SK-N-SH treated with all-trans-retinoic acid at 6 μM for 48 hours (cell line): ENCODE results near the gene OSBPL3.

Experiments
- ATAC-seq: fragments of 200-7000 bp; cut with Tn5 transposase; 3 replicates; pipeline ENCODE4 v1.9.1; 2020; ENCODE audit warnings: mild to moderate bottlenecking, moderate library complexity
- ARNTL ChIP-seq: fragments of 450-650 bp; formaldehyde crosslinking; IDR thresholded peaks from 2 replicates; pipeline ENCODE4 v1.5.0; 2020; ENCODE audit warnings: low read depth, mild to moderate bottlenecking, moderate library complexity, borderline replicate concordance
- BACH2 ChIP-seq: fragments of 250-450 bp; sonication (Bioruptor Pico); IDR thresholded peaks from 2 replicates; pipeline ENCODE4 v1.9.0; 2021; ENCODE audit warnings: mild to moderate bottlenecking, borderline replicate concordance
- CSDC2 ChIP-seq: fragments of 250-450 bp; sonication (Bioruptor Pico); IDR thresholded peaks from 2 replicates; pipeline ENCODE4 v1.5.0; 2020; ENCODE audit warnings: mild to moderate bottlenecking, moderate library complexity
- ESRRG ChIP-seq: fragments of 250-450 bp; sonication (Bioruptor Pico); IDR thresholded peaks from 2 replicates; pipeline ENCODE4 v1.6.1; 2021; ENCODE audit warnings: mild to moderate bottlenecking
- ISL1 ChIP-seq: fragments of 250-450 bp; sonication (Bioruptor Pico); IDR thresholded peaks from 2 replicates; pipeline ENCODE4 v2.1.2; 2022; ENCODE audit warnings: mild to moderate bottlenecking, moderate library complexity
- OSR1 ChIP-seq: fragments of 250-450 bp; sonication (Bioruptor Pico); IDR thresholded peaks from 2 replicates; pipeline ENCODE4 v1.8.0; 2022; ENCODE audit warnings: moderate library complexity, mild to moderate bottlenecking, inconsistent platforms
- POU6F1 ChIP-seq: fragments of 250-450 bp; sonication (Bioruptor Pico); IDR thresholded peaks from 2 replicates; pipeline ENCODE4 v1.8.0; 2021; ENCODE audit warnings: low read depth, mild to moderate bottlenecking, moderate library complexity, borderline replicate concordance
- PPARA ChIP-seq: fragments of 250-450 bp; sonication (Bioruptor Pico); IDR thresholded peaks from 2 replicates; pipeline ENCODE4 v1.5.0; 2020; ENCODE audit warnings: mild to moderate bottlenecking, borderline replicate concordance
- RARB ChIP-seq: fragments of 250-450 bp; sonication (Bioruptor Pico); IDR thresholded peaks from 2 replicates; pipeline ENCODE4 v1.8.0; 2021; ENCODE audit warnings: mild to moderate bottlenecking, moderate library complexity
- SNAI2 ChIP-seq: fragments of 250-450 bp; sonication (Bioruptor Pico); IDR thresholded peaks from 2 replicates; pipeline ENCODE4 v1.5.0; 2020; ENCODE audit warnings: mild to moderate bottlenecking, moderate library complexity
- TCF4 ChIP-seq: fragments of 250-450 bp; sonication (Bioruptor Pico); IDR thresholded peaks from 2 replicates; pipeline ENCODE4 v1.8.0; 2021; ENCODE audit warnings: mild to moderate bottlenecking, moderate library complexity, borderline replicate concordance
- TOX ChIP-seq: fragments of 250-450 bp; sonication (Bioruptor Pico); IDR thresholded peaks from 2 replicates; pipeline ENCODE4 v1.8.0; 2021; ENCODE audit warnings: mild to moderate bottlenecking, moderate library complexity, borderline replicate concordance
- TSHZ2 ChIP-seq: fragments of 250-450 bp; sonication (Bioruptor Pico); IDR thresholded peaks from 2 replicates; pipeline ENCODE4 v1.5.0; 2020; ENCODE audit warnings: mild to moderate bottlenecking, moderate library complexity
- ZC3H10 ChIP-seq: fragments of 250-450 bp; sonication (Bioruptor Pico); IDR thresholded peaks from 2 replicates; pipeline ENCODE4 v1.5.1; 2021; ENCODE audit warnings: mild to moderate bottlenecking, moderate library complexity
- ZFP3 ChIP-seq: fragments of 250-450 bp; sonication (Bioruptor Pico); IDR thresholded peaks from 2 replicates; pipeline ENCODE4 v1.5.0; 2020; ENCODE audit warnings: mild to moderate bottlenecking, moderate library complexity
- ZNF565 ChIP-seq: fragments of 450-650 bp; formaldehyde crosslinking; conservative IDR thresholded peaks from 2 replicates; pipeline ENCODE4 v1.5.0; 2020; ENCODE audit warnings: low read depth, mild to moderate bottlenecking, moderate library complexity
- ZNF8 ChIP-seq: fragments of 450-650 bp; formaldehyde crosslinking; IDR thresholded peaks from 2 replicates; pipeline ENCODE4 v1.5.0; 2020; ENCODE audit warnings: mild to moderate bottlenecking, moderate library complexity
- TF ChIP-seq, protein P1 (sequence below): fragments of 250-450 bp; sonication (Bioruptor Pico); IDR thresholded peaks from 2 replicates; pipeline ENCODE4 v1.5.1; 2020; ENCODE audit warnings: low read depth, mild to moderate bottlenecking, moderate library complexity
- TF ChIP-seq, protein P2 (sequence below): fragments of 250-450 bp; sonication (Bioruptor Pico); IDR thresholded peaks from 2 replicates; pipeline ENCODE4 v1.5.1; 2021; ENCODE audit warnings: mild to moderate bottlenecking, moderate library complexity
- TF ChIP-seq, protein P3 (sequence below): fragments of 250-450 bp; sonication (Bioruptor Pico); IDR thresholded peaks from 2 replicates; pipeline ENCODE4 v1.8.0; 2020; ENCODE audit warnings: mild to moderate bottlenecking, moderate library complexity, borderline replicate concordance

OSBPL3 gene

DNA sequence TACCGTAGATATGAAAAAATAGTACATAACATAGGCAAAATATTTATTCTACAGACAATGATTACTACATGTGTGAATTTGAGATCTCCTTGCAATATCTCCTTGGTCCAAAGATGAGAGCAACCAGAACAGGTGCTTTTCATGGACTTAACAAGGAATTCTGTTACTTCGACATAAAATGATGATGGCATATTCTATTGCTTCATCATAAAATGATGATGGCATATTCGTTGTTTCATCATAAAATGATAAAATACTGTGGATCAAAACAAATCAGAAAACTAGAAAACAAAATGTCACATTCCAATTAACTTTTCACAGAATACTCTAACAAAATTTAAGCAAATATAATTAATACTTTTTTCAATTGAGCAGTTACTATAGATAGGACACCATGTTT is 4.8 kb downstream of the OSBPL3 start:
- no peak for TF ChIP-seq TCF4 (CRISPR knock-in tag)
- no peak for TF ChIP-seq ESRRG (CRISPR knock-in tag)
- TF ChIP-seq ZNF8 (CRISPR knock-in tag), result no peak
- TF ChIP-seq BACH2 (CRISPR knock-in tag), result no peak
- no peak for TF ChIP-seq ARNTL (CRISPR knock-in tag)
- TF ChIP-seq, protein P1, sequence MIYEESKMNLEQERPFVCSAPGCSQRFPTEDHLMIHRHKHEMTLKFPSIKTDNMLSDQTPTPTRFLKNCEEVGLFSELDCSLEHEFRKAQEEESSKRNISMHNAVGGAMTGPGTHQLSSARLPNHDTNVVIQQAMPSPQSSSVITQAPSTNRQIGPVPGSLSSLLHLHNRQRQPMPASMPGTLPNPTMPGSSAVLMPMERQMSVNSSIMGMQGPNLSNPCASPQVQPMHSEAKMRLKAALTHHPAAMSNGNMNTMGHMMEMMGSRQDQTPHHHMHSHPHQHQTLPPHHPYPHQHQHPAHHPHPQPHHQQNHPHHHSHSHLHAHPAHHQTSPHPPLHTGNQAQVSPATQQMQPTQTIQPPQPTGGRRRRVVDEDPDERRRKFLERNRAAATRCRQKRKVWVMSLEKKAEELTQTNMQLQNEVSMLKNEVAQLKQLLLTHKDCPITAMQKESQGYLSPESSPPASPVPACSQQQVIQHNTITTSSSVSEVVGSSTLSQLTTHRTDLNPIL (CRISPR knock-in tag), result no peak
- TF ChIP-seq ZFP3 (CRISPR knock-in tag), result no peak
- no peak for TF ChIP-seq TSHZ2 (CRISPR knock-in tag)
- TF ChIP-seq ZC3H10, result no peak
- TF ChIP-seq, protein P2, sequence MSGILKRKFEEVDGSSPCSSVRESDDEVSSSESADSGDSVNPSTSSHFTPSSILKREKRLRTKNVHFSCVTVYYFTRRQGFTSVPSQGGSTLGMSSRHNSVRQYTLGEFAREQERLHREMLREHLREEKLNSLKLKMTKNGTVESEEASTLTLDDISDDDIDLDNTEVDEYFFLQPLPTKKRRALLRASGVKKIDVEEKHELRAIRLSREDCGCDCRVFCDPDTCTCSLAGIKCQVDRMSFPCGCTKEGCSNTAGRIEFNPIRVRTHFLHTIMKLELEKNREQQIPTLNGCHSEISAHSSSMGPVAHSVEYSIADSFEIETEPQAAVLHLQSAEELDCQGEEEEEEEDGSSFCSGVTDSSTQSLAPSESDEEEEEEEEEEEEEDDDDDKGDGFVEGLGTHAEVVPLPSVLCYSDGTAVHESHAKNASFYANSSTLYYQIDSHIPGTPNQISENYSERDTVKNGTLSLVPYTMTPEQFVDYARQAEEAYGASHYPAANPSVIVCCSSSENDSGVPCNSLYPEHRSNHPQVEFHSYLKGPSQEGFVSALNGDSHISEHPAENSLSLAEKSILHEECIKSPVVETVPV (CRISPR knock-in tag), result no peak
- TF ChIP-seq PPARA, result no peak
- no peak for TF ChIP-seq SNAI2 (CRISPR knock-in tag)
- no peak for TF ChIP-seq ISL1 (CRISPR knock-in tag)
- TF ChIP-seq RARB (CRISPR knock-in tag), result no peak
- no peak for TF ChIP-seq CSDC2 (CRISPR knock-in tag)
- TF ChIP-seq OSR1 (CRISPR knock-in tag), result no peak
- TF ChIP-seq ZNF565 (CRISPR knock-in tag), result no peak
- no peak for TF ChIP-seq TOX (CRISPR knock-in tag)
- ATAC-seq, result no peak

DNA sequence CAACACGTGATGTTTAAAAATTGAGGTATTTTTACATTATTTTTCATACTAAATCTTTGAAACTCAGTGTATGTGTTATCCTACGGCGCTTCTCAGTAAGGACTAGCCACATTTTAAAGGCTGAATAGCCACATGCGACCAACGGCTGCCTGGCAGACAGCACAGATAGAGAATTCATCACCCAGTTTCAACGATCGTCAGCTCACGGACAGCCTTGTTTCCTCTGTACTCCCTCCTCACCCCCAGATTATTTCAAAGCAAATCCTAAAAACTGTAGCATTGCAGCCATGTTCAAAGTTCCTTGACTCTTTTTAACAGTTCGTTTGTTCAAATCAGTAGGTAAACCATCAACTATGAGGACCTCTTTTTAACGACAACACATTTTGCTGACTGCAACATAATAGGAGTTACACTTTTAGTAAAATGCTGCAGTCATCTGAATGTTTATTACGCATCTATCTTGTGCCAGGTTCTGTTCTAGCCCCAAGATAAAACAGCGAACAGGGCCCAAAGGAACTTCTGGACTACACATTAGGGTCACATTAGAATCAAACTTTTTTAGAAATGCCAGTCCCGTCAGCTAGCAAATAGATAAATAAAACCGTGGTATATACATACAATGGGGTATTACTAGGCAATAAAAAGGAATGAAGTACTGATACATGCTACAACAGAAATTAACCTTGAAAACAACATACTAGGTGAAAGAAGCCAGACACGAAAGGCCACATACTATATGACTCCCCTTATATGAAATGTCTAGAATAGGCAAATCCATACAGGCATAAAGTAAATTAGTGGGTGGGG is 5.7 kb downstream of the OSBPL3 start:
- no peak for ATAC-seq

More for the DNA sequence above, 5.7 kb downstream of the OSBPL3 start:
- TF ChIP-seq TOX (CRISPR knock-in tag) (no peak), ARNTL (CRISPR knock-in tag) (no peak), POU6F1 (CRISPR knock-in tag) (no peak)
- TF ChIP-seq, protein P3, sequence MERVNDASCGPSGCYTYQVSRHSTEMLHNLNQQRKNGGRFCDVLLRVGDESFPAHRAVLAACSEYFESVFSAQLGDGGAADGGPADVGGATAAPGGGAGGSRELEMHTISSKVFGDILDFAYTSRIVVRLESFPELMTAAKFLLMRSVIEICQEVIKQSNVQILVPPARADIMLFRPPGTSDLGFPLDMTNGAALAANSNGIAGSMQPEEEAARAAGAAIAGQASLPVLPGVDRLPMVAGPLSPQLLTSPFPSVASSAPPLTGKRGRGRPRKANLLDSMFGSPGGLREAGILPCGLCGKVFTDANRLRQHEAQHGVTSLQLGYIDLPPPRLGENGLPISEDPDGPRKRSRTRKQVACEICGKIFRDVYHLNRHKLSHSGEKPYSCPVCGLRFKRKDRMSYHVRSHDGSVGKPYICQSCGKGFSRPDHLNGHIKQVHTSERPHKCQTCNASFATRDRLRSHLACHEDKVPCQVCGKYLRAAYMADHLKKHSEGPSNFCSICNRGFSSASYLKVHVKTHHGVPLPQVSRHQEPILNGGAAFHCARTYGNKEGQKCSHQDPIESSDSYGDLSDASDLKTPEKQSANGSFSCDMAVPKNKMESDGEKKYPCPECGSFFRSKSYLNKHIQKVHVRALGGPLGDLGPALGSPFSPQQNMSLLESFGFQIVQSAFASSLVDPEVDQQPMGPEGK (CRISPR knock-in tag), result no peak
- TF ChIP-seq, all 23 proteins: peak for 0
